Epidermal melanocyte (primary cell): ENCODE measurements around the gene PLEKHH2.
"Not testable (repeated sequence)": the region's sequence is repeated elsewhere in the genome, so short reads cannot be mapped to it uniquely, and the experiment has no call there.

Experiments
- DNase-seq: peaks from one replicate; pipeline ENCODE4 v3.0.0; 2011; ENCODE audit warnings: low spot score; ENCODE audit not compliant: insufficient read length

The PLEKHH2 gene

DNA sequence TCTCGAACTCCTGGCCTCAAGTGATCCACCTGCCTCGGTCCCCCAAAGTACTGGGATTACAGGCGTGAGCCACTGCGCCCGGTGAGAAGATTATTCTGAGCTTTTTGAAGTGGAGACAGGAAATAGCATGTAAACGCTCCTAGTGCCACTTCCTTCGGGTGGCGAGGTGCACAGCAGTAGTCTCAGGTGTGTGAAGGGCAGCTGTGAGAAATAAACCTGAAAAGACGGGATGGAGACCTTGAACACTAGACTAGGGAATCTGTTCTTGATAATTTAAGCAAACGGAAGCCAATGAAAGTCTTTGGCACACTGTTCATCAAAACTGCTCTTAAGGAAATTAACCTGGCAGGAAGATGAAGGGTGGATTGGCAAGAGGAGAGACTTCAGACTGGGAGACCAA is 439 bp upstream of the PLEKHH2 start:
- DNase-seq = no peak

DNA sequence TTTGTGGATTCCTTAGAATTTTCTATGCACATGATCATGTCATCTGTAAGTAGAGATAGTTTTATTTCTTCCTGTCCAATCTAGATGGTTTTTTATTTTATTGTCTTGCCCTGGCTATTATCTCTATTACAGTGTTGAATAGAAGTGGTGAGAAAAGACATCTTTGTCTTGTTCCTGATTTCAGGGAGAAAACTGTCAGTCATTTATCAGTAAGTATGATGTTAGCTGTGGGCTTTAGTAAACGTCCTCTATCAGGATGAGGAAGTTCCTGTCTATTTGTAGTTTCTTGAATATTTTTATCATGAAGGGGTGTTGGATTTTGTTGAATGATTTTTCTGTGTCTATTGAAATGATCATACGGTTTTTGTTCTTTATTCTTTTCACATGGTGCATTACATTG is 5.3 kb downstream of the PLEKHH2 start:
- DNase-seq = no peak

DNA sequence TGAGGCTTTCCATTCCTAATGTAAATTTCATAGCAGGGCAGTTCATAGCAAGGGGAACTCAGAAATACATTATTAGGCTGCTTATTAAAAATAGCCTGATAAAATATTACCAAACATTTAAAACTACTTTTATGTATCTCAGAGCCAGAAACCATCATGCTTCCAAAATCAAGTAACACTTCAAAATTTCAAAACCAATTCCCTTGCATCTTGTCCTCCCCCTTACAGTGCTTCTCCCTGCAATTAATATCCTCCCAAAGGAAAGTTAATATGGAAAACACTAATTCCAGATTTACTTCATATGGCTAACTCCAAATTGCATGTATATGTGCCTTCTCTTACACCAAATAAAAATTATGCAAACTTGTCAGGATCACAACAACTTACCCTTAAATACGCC is 6.6 kb downstream of the PLEKHH2 start:
- no peak for DNase-seq

DNA sequence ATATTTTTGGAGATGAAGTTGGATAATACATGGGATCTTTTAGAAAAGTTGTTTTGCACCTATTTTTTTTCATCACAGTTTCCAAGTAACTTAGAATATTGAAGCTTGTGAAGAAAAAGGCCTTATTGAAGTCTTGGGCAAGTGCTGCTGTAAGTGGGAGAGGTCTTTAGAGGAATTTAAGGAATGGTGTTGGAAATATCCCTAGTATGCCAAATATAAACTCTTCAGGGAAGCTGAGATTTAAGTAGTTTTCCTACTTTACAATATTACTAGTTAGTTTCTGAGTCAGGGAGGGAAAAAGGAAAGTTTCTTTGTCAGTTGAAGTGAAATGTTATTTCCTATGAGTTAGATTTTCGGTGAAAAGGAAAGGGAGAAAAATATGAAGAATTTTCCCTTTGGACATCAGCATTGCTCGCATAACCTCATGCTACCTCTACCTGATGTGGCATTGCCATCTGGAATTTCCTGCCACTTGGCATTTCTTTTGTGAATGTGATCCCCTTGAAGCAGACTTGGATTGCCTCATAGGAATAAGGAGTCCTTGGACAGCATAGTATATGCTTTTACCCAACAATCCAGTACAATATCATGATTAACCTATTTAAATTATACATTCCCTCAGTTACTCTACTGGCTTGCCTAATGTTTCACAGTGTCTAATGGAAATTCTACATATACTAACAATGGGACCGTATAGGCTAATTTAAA is 12.1 kb downstream of the PLEKHH2 start:
- DNase-seq = no peak

DNA sequence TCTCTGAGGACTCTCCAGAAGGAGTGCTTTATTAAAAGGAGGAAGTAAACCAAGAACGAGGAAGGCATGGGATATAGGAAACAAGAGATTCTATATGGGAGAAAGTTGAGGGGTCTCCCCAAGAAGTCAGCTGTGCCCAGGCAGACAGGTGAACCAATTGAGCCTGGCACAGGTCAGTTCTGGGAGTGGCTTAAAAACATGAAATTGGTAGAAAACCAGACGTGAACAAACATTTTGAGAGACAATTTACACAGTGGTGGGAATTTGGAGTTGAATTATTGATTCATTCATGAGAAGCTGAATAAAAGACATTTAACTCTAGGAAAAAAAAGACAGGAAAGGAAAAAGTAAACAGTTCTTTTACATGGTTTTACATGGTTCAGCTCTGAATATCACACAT is 16.4 kb downstream of the PLEKHH2 start:
- DNase-seq = no peak

DNA sequence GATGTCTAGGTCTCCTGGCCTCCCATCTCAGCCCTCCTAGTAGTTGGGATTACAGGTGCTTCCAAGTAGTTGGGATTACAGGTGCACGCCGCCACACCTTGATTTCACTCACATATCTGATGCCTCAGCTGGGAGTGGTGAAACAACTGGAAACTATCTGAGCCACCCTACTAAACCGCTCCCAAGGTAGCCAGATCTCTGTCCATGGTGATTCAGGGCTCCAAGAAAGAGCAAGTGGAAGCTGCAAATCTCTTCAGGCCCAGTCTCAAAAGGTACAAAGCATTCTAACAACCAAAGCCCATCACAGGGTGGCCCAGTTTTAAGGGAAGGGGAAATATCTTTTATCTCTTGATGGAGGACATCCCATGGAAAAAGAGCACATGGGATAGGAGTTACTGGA is 20.2 kb downstream of the PLEKHH2 start:
- DNase-seq = no peak

DNA sequence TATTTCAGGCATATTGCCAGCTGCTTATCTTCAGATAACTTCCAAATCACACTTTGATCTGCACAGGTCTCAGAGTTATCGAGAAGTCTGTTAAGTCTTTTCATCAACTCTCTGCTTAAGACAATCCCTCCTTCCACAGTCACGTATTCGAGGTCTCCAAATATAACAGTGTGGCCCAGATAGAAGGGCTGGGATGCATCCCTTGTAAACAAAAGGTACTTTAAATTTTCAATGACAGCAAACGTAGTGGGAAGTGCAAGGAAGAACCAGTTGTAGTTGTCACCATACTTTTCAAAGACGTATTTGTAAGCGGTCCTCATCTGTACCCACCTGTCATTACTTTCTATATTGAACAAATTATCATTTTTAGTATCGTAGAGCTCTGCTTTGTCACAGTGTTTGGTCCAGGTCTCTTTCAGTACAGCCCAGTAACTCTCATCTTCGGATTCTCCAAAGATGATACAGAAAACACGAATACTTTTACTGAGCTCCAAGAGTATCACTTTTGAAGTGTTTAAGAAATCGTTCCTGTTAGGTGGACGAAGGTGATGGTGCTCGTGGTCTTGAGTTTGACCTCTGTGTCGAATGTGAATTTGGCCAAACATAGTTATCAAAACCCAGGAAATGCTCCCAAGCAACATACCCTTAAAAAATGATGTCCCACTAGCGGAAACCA is 38.7 kb downstream of the PLEKHH2 start:
- no peak for DNase-seq

DNA sequence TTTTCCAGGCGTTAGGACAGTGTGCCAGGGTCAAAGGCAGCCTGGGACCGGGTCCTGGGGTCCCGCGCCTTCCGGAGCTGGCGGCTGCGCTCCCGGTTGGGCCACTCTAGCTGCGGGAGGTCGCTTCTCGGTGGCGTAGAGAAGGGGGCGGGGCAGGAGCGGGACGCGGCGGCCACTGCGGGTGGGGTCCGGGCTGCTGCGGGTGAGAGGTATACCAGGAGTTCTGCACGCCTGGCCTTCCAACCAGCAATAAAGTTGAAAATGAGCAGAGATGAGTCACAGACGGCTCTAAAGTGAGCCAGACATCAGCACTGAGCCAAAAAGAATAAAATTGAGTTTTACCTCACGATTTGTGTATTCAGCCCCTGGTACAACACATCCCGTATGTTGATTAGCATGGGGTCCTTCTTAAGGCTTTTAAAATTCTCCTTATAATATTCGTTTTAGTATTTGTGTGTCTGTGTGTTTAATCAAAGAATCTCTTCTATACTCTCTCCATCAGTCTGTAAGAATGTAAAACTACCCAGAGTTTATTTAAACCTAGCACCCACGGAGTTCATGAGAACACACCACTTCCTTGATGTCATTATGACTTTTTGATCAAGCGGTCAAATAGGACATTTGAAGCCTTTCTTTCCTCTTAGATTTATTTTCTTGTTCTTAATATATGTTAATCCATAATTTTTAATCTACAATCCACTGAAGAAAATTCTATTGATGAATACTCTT is 39.4 kb downstream of the PLEKHH2 start, which contains the start of gene C1GALT1C1L:
Gene C1GALT1C1L (minus strand): TSS at position 108 of the 729 bp plus-strand sequence. CDS start 107 bp downstream, at position 1.
- no peak for DNase-seq

DNA sequence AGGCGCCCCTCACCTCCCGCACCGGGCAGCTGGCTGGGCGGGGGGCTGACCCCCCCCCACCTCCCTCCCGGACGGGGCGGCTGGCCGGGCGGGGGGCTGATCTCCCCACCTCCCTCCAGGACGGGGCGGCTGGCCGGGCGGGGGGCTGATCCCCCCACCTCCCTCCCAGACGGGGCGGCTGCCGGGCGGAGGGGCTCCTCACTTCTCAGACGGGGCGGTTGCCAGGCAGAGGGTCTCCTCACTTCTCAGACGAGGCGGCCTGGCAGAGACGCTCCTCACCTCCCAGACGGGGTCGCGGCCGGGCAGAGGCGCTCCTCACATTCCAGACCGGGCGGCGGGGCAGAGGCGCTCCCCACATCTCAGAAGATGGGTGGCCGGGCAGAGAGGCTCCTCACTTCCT is 40.7 kb downstream of the PLEKHH2 start:
- DNase-seq = not testable (repeated sequence)

DNA sequence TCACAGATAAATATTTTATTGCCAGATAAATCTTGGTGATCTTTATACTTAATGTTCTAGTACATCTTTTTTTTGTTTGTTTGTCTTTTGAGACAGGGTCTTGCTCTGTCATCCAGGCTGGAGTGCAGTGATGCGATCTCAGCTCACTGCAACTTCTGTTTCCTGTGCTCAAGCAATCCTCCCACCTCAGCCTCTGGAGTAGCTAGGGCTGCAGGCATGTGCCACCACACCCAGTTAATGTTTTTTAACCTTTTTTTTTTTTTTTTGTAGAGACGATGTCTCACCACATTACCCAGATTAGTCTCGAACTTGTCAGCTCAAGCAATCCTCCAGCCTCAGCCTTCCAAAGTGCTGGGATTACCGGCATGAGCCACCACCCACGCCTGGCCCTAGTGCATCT is 48.3 kb downstream of the PLEKHH2 start:
- no peak for DNase-seq

DNA sequence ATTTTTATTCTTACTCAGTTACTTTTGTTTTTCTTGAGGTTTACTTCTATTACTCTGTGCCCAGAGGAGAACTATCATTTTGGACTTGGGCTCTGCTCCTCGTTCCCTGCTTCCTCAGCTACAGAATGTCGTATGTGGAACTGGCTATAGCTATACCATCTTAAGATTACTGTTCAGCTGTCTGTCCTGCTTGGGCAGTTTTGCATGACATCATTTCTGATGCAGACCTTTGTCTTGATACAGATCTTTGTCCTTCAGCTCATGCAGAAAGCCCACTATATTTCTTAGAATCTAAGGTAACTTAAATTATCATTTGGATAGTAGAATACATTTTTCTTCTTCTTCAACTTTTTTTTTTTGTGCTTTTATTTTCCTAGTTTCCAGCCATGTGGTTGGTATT is 52.9 kb downstream of the PLEKHH2 start:
- no peak for DNase-seq

DNA sequence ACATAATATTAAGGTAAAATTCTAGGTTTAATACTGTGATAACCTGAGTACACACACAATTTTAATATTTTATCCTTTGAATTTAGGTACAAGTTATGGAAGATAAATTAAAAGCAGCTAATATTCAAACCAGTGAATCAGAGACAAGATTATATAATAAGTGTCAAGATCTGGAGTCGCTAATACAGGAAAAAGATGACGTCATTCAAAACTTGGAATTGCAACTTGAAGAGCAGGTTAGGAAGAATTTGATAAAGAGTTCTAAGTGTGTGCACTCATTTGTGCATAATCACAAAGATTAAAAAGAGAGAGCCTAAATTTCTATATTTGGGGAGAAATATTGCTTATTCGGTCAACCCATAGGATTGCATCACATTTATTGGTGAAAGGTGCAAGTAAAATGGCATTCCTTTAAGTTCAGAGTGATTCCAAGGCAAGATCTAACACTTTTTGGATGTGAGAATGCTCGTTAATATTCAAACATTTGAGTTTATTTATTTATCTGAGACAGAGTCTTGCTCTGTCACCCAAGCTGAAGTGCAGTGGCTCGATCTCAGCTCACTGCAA is 55.5 kb downstream of the PLEKHH2 start:
- DNase-seq = no peak

DNA sequence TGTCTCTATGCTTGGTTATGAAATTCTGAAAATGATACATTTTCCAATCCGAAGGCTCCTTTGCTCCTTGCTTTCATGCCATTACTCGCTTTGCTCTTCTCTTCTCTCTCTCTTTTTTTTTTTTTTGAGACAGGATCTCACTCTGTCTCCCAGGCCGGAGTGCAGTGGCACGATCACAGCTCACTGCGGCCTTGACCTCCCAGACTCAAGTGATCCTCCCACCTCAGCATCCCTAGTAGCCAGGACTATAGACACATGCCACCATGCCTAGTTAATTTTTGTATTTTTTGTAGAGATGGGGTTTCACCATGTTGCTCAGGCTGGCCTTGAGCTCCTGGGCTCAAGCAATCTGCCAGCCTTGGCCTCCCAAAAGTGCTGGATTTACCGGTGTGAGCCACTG is 61.1 kb downstream of the PLEKHH2 start:
- DNase-seq = not testable (repeated sequence)

DNA sequence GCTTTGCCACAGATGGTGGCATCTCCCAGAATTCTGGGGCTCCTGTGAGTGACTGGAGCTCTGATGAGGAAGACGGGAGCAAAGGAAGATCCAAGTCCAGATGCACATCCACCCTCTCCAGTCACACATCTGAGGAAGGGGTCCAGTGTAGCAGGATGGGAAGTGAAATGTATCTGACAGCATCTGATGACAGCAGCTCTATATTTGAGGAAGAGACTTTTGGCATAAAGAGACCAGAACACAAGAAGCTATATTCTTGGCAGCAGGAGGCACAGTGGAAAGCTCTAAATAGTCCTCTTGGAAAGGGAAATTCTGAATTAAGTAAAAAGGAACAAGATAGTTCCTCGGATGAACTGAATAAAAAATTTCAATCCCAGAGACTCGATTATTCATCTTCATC is 62.7 kb downstream of the PLEKHH2 start:
- DNase-seq = no peak

DNA sequence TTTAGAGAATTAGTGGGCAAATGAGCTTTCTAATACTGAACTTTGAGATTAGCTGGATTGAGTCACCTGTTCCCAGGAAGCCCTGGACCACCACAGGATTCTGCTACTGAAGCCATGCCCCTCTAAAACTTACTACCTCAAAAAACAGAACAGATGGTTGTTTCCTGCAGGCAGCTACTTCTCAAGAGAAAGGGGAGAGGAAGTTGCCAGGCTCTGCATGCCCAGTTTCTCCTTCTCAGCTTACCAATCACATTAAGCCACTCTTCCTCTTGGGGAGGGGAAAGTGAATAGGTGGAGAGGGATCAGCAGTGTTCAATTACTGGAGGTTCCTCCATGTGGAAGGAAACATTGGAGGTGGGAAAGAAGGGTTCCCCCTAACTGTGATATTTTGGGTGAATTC is 64.1 kb downstream of the PLEKHH2 start:
- DNase-seq = no peak

DNA sequence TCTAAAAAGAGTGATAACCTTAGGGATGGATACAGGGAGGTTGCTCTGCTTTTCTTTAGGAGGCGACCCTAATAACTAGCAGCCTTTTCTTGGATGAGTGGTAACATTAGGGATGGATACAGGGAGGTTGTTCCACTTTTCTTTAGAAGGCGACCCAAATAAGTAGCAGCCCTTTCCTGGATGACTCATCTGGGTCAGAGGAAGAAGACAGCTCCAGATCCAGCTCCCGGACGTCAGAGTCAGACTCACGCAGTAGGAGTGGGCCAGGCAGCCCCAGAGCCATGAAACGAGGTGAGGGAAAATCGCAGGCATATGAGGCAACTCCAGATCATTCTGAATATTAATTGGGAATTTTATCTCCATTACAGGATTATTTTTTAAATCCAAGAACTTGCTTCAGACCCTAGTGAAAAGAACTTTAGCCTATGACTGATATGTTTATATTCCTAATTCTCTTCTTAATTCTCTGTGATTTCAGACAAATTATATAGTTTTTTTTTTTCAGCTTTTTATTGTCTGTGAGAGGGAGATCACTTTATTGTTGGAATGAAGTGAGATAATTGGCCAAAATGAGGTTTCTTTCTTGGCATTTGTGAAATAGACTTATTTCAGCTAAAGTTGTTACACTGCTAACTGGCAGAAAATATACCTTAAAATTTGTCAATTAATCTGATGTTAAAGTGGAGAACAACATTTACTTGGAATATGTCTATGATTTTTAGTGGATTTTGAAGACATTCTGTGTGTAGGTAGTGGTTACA is 70.4 kb downstream of the PLEKHH2 start:
- no peak for DNase-seq

DNA sequence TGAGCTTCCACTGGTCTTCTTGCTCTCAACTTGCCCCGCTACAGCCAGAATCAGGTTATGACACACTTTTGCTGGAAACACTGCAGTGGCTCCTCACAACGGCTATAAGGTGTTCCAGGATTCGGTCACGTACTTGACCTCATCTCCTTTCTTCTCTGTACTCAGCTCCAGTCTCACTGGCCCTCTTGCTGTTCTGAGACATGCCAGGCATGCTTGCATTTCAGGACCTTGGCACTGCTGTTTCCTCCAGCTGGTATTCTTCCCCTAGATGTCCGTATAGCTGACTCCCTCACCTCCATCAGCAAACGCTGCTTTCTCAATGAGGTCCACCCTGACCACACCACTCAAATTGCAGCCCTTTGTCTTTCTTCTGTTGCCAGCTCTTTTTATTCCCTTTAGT is 71.1 kb downstream of the PLEKHH2 start:
- DNase-seq = no peak

DNA sequence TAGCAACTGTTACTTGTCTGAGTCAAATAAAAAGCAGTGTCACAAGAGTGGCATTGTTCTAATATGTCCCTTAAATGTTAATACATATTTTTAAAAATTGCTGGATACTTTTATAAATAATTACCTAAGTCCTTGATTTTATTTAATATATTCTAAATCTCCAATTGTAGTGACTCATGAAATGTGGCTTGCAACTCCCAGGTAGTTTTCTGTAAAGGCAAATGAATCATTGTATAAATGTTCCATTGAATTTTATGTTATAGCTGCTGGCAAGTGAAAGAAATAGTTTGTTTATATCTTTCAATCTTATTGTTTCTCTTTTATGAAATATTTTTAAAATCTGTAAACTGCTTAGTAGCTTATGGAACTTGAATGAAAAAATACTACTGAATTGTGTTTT is 71.8 kb downstream of the PLEKHH2 start:
- DNase-seq = no peak

DNA sequence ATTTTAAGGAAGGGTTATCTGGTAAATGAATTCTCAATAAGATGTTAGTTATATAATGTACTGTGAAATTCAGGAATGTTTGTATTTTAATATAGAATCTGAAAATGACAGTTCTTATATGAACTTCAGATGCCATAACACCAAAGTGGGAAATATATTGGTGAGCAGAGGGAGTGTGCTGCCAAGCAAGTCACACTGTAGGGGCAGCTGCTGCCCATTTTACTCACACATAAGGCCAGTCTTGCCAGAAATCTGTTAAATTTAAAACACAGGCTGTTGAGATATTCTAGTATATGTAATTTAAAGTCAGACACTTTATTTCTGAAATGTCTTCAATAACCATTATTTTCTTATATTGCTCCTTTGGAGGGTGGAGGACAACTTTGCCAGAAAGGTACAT is 73.8 kb downstream of the PLEKHH2 start:
- no peak for DNase-seq

DNA sequence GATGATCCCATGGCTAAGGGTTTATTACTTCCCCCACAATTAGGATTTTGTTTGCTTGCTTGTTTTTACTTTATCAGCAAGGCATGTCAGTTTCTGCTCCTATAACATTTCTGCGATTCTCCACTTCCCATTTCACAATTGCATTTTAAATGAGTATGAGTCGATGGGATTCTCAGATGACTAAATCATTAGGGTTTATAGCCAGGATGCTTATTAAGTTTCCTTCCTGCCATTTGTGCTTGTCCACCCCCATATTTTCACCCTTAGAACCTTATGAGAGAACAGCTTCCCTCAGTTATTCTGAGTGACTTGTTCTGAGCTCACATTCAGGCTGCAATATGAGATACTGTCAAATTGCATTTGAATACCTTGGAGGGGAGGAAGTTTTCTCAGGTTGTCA is 77.1 kb downstream of the PLEKHH2 start:
- no peak for DNase-seq

DNA sequence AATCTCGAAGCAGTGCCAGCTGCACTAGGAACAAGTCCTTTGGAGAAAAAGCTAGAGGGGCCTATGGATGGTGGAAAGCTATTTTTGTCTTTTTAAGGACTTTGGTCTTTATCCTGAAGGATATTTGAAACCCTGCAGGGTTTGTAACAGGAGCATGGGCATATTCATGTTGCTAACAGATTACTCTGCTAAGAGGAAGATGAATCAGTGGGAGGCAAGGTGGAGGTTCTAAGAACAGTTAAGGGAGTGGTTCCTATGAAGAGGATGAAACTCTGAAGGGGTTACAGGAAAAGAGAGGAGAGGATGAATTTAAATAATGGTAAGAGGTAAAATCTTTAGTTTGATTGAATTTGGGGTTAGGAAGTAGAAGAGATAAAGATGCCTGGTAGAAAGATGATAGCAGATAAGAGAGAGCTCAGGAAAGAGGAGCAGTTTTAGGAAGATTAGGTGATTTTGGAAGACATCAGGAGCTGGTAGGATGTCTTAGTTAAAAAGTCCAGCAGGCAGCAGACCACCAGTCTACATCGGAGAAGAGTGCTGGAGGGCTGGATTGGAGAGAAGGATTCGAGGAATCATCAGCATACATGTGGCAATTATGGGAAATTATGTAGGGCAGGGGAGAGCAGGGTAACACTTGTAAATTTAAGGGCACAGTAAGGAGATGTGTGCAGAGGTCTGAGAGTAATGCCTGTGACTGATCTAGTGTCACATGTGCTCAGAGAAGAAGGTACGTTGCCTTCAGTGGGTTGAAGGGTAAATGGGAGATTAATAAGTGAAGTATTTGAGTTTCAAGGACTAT is 78.4 kb downstream of the PLEKHH2 start:
- no peak for DNase-seq
